GM21381 (cell line): ENCODE data around the gene TOR1B.

Experiments
- ATAC-seq: cut with Tn5 transposase; IDR thresholded peaks from one replicate; pipeline ENCODE4 v1.9.1; 2021; ENCODE audit warnings: mild to moderate bottlenecking, moderate library complexity; ENCODE audit not compliant: unreplicated experiment

TOR1B gene

DNA sequence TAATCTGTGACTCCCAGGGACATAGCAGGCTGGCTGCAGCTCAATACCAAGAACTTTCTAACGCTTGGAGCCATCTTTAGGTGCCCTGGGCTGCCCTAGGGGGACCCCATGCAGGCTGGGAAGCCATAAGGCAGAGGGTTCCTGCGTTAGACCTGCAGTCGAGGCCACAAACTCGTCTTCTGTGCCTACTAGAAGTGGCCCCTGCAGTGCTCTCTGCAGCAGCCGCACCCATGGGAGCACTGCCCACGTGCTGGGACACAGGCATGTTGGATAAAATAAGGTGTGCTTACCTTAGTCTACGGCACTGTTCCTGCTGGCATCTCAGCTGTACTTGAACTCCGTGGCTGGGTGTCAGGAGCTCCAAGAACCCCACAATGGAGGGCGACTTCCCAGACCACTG is 9.4 kb downstream of the TOR1B start:
- no peak for ATAC-seq

DNA sequence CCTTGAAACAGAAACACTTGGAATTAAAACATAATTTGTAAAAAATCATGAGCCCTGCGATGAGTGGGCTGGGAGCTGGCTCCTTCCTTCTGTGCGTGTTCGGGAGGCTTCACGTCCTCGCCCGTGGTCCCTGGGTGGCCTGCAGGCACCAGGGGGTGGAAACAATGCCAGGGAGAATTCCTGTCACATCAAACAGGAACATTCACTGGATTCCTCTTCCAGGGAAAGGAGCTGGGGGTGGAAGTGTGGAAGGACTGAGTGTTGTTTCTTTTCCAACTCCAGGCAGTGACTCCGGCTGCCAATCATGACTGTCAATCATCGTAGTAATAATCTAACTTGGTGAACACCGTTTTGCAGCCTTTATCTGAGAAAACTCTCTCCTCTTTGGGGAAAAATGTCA is 10.7 kb downstream of the TOR1B start:
- ATAC-seq = no peak

DNA sequence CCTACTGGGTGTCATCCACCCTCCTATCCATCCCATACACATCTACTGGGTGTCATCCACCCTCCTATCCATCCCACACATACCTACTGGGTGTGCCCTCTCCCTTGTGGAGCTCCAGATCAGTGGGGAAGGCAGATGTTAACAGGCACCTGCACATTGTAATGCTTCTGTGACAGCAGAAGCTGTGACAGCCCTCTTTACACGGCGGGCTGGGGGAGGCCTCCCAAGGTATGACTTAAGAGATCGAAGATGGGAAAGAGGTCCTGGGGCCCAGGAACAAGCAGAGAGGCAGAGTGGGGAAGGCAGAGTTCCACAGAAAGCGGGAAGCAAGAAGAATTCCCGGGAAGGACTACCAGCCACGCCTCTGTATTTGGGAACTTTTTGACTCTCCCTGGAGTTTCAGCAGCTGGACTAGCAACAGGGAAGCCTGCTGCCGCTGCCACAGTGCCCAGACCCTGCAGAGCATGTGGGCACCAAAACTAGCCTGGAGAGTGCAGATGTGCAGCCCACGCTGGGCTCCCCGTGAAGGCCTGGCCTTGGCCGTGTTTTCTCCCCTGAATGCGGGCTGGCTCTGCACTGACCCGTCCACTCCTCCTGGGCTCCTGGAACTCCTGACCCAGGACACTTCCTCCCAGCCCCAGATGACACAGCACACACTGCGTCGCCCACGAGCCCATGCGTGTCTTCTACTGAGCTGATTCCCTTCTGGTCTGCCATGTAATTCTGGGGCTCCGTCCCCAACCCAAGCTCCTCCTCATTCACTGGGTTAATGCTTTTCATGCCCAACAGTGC is 11.6 kb downstream of the TOR1B start:
- no peak for ATAC-seq

DNA sequence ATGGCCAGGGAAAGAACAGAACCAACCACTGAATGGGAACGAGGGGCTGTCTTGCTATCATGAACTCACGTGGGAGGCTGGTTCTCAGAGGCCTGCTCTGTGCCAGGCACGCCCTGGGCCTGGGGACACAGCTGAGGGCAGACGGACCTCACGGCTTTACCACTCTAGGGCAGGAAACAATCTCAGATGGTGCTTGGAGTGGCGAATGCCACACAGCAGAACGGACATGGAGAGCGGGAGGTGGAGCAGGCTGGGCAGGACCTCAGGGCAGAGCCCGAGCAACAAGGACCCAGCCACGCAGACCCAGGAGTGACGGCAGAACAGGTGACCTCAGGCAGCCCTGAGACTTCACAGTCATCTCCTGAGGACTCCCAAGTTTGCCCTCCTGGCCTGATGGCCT is 12.3 kb downstream of the TOR1B start:
- ATAC-seq = no peak

DNA sequence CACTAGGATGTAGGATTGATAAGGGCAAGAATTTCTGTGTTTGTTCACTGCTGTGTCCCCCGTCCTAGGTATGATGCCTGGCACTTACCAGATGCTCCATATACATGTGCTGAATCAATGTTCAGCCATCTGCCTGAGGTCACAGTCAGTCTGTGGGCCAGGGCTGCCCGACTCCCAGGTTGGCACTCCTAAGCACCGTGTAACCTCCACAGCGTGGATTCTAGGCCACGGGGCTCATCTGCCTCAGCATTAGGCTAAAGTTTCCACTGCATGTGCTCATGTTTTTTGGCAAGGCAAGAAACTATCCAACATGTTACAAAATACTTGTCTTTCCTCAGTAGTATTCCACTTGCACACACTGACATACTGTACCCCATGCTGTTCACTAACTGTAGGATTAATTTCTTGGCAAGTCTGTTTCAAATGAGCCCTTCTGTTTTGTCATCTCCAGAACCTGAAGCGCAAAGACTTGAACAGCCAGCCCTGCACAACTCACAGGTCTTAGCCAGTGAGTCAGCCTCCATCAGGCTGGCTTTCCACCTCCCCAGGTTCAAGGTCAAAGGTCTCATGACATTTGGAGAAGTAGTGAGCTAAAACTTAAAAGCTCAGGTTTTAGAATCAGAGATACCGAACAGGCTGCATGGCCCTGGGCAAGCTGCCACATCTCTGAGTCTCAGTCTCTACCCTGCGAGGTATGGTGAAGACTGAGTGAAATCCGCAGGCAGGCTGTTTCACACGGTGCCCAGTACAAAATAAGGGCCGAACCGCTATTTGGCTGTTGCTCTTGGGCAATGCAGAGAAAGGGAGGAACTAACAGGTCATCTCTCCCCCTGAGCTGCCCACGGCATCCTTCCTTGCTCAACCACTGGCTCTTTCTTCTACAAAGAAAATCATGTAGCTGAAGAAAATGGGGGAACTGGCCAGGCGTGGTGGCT is 13.8 kb downstream of the TOR1B start:
- no peak for ATAC-seq

DNA sequence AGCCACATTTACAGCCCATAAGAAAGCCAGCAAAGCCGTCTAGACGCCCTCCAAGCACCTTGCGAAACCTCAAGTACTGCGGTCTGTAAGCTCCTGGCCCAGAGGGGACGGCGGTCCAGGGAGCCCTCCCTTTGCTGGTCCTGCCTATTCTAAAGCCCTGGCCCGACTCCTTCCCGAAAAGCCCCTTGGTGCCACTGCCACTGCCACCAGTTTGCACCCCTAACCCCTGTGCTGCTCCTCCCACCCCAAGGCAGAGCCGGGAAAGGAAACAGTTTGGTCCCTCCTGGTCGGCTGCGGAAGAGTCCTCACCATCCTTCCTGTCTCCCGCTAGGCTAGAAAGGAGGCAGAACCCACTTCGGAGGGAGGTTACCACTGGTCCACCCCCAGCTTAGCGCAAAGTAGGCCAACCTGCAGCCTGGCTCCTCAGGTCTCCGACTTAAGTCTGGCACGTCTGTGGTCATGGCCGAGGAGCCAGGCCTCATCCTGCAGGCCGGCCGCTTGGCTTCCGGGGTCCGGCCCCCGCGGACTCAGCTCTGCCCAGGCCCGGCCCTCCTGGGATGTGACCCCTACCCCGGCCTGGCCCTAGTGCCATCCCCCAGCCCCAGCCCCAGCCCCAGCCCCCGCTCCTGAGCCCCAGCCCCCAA is 20.0 kb downstream of the TOR1B start:
- no peak for ATAC-seq

DNA sequence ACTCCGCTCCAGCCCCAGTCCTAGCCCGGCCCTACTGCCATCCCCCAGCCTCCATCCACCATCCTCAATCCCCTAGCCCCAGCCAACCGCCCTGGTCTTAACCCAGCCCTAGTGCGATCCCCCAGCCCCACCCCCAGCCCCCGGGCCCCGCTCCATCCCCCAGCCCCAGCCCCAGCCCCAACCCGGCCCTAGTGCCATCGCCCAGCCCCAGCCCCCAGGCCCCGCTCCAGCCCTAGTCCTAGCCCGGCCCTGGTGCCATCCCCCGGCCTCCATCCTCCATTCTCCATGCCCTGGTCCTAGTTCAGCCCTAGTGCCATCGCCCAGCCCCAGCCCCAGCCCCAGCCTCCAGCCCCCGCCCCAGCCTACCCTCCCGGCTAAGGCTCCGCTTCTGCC is 20.6 kb downstream of the TOR1B start:
- ATAC-seq = no peak

DNA sequence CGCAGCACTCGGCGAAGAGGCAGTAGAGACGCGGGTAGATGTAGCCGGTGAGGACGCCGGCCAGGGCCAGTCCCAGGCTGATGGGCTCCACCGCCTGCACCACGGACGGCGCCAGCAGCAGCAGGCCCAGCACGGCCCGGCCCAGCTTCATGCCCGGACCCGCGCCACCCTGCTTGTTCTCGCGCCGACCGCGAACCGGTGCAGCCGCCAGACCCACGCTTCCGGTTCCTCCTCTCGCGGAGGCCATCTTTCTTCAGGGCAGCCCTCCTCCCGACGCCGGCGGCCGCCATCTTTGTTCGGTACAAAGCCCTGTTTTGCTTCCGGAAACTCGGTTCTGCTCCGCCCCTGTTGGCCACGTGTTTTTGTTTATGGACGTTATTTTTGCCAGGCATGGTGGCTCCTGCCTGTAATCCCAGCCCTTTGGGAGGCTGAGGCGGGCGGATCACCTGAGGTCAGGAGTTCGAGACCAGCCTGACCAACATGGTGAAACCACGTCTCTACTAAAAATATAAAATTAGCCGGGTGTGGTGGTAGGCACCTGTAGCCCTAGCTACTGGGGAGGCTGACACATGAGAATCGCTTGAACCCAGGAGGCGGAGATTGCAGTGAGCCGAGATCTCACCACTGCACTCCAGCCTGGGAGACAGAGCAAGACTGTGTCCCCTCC is 21.1 kb downstream of the TOR1B start, which contains the start of gene TOR1A:
Gene TOR1A (minus strand): TSS at position 202 of the 667 bp plus-strand sequence. CDS start 51 bp downstream, at position 151.
- ATAC-seq = peak; percentile 94

DNA sequence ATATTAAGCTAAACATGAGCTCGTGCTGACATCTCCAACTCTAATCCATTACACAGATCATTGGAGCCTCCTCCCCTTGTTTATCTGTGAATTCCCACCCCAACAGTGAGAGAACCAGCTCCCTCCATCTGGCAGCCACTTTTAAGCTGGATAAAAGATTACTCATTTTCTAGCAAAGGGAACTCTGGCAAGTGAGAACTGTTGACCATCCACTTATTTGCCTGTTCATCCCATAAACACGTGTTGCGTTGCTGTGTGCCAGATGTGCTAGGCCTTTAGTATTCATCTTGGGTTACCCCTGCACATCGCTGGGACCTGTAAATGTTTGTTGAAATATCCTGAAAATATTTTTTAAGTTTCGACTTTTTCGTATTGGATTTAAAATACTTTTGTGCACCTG is 23.4 kb downstream of the TOR1B start:
- no peak for ATAC-seq

DNA sequence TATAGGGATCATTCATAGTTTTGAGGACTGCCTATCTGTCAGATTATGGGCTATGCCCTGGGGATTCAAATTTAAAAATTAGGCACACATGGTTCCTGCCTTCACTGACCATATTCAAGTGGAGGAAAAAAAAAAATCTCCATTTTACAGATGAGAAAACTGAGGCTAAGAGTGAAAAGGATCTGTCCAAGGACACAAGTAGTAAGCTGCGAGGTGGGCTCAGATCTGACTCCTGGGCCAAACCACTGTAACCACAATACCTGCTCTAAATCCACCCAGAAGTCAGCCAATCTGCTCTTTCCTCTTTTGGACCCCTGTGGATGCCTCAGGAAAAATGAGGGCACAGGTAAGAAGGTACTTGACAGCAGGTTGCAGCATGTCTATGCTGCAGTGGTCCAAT is 23.8 kb downstream of the TOR1B start:
- ATAC-seq = no peak

DNA sequence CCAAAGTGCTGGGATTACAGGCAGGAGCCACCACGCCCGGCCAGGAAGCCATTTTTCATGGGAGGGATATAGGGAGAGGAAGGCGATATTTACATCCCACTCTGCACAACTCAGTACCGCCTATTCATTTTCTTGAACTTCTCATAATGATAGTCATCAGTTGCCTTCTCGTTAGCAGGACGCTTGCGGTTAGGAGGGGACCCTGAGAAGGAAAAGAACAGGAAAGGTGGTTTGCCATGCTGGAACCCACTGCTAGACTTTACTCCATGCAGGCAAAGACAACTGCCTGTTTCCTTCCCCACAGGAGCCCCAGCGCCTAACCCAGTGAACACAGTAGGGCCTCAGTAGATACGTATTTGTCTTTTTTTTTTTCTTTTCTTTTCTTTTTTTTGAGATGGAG is 25.1 kb downstream of the TOR1B start:
- ATAC-seq = no peak

DNA sequence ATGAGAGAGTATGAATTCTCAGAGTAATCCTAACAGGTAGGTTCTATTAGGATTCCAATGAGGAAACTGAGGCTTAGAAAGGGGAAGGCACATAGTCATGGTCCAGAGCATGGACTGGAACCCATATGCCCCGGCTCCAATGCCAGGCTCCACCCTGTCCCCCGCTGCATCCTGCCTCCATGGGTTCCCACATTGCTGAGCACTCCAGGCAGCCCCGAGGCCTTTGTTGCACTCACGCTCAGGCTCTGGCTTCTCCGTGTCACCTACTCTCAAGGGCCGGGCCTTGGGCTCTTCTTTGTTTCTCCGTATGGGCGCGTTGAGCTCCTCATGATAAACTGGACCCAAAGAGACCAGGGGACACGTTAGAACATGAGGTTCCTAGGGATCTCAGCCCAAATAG is 26.0 kb downstream of the TOR1B start:
- no peak for ATAC-seq

DNA sequence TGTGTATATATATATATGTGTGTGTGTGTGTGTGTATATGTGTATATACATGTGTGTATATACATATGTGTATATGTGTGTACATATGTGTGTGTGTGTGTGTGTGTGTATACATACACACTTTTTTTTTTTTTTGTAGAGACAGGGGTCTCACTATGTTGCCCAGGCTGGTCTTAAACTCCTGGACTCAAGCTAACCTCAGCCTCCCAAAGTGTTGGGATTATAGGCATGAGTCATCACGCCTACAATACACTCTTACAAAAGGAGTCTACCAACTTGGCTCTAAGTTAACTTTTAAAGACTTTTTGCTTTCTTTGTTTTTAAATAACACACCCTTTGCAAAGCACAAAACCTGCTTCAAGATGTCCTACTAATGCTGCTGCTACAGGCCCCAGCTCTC is 30.0 kb downstream of the TOR1B start:
- ATAC-seq = no peak

DNA sequence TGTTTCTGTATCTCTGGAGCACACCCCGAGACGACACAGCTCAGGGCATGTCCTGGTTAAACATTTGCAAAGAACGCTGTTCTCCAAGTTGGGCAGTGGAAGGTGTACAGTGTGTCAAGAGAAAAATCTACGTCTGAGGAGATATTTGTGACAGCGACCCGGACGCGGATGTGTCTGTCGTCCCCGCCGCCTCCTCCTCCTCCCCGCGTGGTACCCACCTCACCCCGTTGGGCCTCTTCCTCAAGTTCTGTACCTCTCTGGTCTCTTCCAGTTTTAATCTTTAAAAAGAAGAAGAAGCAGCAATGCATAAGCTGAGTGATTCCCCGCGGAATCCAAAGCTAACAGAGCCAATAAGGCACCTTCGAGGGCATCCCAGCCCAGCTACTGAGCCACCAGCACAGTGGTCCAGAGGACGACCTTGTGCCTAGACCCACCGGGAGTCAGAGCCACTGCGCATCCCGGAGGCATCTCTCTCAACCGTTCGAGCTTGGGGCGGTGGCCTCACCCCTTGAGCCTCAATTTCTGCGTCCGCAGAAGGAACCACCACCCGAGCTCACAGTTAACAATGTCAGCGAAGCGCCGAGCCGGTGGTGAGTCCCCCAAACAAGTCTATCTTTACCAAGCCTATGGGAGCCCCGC is 31.6 kb downstream of the TOR1B start:
- ATAC-seq = peak; percentile 28

DNA sequence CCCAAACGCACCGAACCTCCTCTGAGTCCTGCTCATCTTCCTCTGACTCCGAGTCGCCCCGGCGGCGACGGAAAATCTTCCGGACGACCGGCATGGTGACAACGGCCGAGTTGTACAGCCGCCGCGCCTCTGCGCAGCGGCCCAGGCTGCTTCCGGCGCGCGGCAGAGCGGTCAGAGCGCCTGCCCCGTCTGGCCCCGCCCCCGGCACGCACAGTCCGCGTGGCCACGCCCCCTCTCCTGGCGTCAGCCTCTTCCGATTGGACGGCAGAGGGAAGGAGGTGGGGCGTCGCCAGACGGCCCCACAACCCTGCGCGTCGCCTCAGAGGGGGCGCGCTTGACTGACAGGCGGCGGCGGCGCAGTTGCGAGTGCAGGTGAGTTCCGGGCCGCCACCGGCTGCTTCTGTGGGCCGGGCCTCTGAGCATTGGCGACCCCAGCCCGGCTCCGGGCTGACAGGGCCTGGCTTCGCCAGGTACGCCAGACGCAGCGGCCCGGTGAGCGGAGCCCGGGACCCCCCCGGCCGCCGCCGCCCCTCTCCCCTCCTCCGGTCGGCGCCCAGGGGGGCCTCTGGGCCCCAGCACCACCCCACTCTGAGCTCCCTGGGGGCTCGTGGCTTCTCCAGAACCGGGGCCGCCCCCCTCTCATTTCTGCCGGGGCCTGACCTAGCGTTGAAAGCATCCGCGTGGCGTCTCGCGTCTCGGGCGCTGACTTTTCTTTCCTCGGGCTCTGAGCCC is 32.3 kb downstream of the TOR1B start, which contains the start of the genes C9orf78 and USP20:
Gene C9orf78 (minus strand): TSS at position 148 of the 732 bp plus-strand sequence. CDS start 54 bp downstream, at position 94.
Gene USP20 (plus strand): TSS at position 331 of the 732 bp plus-strand sequence. CDS start 17,098 bp downstream, outside the sequence.
- ATAC-seq = peak; percentile 92

DNA sequence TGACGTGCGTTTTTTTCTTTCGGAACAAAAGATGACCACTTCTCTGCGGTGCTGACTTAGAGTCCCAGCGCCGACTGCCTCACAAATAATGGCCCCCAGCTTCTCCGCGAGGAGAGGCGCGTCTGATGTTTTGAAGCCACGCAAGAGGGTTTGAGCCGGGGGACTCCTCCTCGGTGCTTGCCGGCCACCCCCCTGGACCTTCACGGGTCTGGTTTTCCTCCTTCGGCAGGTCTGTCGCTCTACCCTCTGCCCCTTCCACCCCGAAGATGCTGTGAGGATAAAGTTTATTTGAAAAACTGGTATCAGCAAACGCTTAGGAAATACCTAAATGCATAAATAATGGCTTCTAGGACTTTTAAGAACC is 32.9 kb downstream of the TOR1B start:
- ATAC-seq = no peak

DNA sequence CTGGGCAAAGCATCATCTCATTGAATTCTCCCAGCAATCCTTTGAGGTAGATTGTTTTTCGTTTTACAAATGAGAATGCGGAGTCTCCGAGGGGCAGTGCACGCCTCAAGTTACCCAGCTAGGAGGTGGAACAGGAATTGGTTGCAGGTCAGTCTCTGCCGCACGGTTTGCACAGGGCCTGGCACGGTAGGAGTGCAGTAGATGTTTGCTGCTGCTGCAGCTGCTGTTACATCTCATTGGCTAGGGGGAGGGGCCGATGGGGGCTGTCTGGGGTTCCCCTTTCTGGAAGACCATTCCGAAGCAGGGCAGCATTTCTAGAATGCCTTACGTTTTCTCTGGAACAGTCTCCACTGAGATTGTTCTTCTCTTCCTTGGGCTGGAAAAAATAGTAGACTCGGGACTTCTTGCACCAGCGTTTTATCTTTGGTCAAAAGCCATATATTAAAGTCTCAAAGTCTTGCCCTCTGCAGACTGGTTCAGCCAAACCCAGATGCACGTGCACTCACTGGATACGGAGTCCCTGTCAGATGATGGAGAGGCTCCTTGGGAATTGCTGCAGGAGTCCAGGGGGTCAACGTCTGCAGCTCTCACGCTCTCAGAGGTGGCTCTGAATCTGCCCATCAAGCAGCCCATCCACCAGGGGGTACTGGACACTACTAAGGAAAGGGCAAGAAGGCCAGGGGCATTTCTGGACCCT is 33.5 kb downstream of the TOR1B start:
- ATAC-seq = no peak

DNA sequence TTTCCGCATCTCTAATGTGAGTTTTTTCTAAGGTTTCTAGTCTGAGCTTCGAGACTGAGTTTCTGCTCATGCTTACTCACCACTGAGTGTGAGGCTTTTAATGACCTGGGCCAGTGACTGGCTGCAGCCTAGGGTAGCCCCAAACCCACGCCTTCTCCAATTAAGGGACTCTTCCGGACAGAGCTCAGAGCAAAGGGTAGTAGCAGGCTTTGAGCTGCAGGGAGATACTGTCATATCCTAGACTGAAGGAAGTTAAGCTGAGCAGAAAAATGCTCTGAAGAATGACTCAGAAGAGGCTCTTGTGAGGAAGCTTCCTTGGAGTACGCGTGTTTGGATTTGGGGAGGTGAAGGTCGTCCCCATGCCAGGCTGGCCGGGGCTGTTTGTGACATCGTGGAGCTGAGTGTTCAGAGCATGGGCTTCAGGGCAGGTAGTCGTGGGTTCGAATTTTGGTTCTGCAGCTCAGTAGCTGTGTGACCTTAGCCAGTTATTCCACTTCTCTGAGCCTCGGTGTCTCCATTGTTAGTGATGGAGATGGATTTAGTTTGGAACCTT is 35.8 kb downstream of the TOR1B start:
- no peak for ATAC-seq
